DOHH2 (cell line): Measurements from ENCODE around the gene ARL8A.
A peak's percentile ranks its signal among the peaks of the same experiment; 100 is the strongest.
"Not testable (repeated sequence)": the region's sequence is repeated elsewhere in the genome, so short reads cannot be mapped to it uniquely, and the experiment has no call there.

Experiments
- H3F3A ChIP-seq: fragments of 200-600 bp; sonication (generic), shearing (Covaris generic); 2 replicates; pipeline ENCODE4 v1.6.0; 2016; ENCODE audit warnings: antibody characterized with exemption, mild to moderate bottlenecking; ENCODE audit not compliant: control insufficient read depth, insufficient read depth
- H3K27ac ChIP-seq: fragments of 200-600 bp; sonication (generic); 2 replicates; pipeline ENCODE4 v1.5.1; 2014; ENCODE audit warnings: low read depth, mild to moderate bottlenecking, low read length, moderate library complexity
- H3K27me3 ChIP-seq: fragments of 200-600 bp; sonication (generic); 2 replicates; pipeline ENCODE4 v1.6.1; 2014; ENCODE audit warnings: mild to moderate bottlenecking, low read length, mixed read lengths; ENCODE audit not compliant: control insufficient read depth
- H3K36me3 ChIP-seq: fragments of 200-600 bp; sonication (generic); 2 replicates; pipeline ENCODE4 v1.6.1; 2014; ENCODE audit warnings: mild to moderate bottlenecking, low read length, moderate library complexity, mixed read lengths; ENCODE audit not compliant: control insufficient read depth
- H3K4me1 ChIP-seq: fragments of 200-600 bp; sonication (generic); 2 replicates; pipeline ENCODE4 v1.6.1; 2014; ENCODE audit warnings: mild to moderate bottlenecking, low read length, mixed read lengths; ENCODE audit not compliant: control insufficient read depth
- H3K4me2 ChIP-seq: fragments of 200-600 bp; sonication (generic); 2 replicates; pipeline ENCODE4 v1.6.0; 2014; ENCODE audit warnings: mild to moderate bottlenecking, low read length, moderate library complexity
- H3K4me3 ChIP-seq: fragments of 200-600 bp; sonication (generic); 2 replicates; pipeline ENCODE4 v1.5.1; 2014; ENCODE audit warnings: mild to moderate bottlenecking, low read length, mixed read lengths
- H3K79me2 ChIP-seq: fragments of 200-600 bp; sonication (generic); 2 replicates; pipeline ENCODE4 v1.6.1; 2014; ENCODE audit warnings: mild to moderate bottlenecking, low read length, mixed read lengths; ENCODE audit not compliant: control insufficient read depth
- H3K9me2 ChIP-seq: fragments of 200-600 bp; sonication (generic); replicated peaks from 2 replicates; pipeline ENCODE4 v1.6.1; 2014; ENCODE audit warnings: mild to moderate bottlenecking, low read length, mixed read lengths; ENCODE audit not compliant: control insufficient read depth
- H3K9me3 ChIP-seq: fragments of 200-600 bp; sonication (generic); 2 replicates; pipeline ENCODE4 v1.6.1; 2014; ENCODE audit warnings: antibody characterized with exemption, low read length, mixed read lengths; ENCODE audit not compliant: control insufficient read depth, insufficient read depth
- H4K20me1 ChIP-seq: fragments of 200-600 bp; sonication (generic); 2 replicates; pipeline ENCODE4 v1.6.0; 2014; ENCODE audit warnings: low read depth, mild to moderate bottlenecking, antibody characterized with exemption, low read length, moderate library complexity; ENCODE audit not compliant: control insufficient read depth, insufficient read depth
- EZH2phosphoT487 ChIP-seq: fragments of 200-600 bp; sonication (generic); IDR thresholded peaks from 2 replicates; pipeline ENCODE4 v1.6.1; 2017; ENCODE audit warnings: borderline replicate concordance, mild to moderate bottlenecking, antibody characterized with exemption, low read length, moderate library complexity, mixed read lengths
- TF ChIP-seq, protein P1 (sequence below): fragments of 200-600 bp; sonication (generic); IDR thresholded peaks from one replicate; pipeline ENCODE4 v1.5.1; 2014; ENCODE audit warnings: antibody characterized with exemption, mild to moderate bottlenecking, low read depth, low read length; ENCODE audit not compliant: poor library complexity, severe bottlenecking

ARL8A gene

DNA sequence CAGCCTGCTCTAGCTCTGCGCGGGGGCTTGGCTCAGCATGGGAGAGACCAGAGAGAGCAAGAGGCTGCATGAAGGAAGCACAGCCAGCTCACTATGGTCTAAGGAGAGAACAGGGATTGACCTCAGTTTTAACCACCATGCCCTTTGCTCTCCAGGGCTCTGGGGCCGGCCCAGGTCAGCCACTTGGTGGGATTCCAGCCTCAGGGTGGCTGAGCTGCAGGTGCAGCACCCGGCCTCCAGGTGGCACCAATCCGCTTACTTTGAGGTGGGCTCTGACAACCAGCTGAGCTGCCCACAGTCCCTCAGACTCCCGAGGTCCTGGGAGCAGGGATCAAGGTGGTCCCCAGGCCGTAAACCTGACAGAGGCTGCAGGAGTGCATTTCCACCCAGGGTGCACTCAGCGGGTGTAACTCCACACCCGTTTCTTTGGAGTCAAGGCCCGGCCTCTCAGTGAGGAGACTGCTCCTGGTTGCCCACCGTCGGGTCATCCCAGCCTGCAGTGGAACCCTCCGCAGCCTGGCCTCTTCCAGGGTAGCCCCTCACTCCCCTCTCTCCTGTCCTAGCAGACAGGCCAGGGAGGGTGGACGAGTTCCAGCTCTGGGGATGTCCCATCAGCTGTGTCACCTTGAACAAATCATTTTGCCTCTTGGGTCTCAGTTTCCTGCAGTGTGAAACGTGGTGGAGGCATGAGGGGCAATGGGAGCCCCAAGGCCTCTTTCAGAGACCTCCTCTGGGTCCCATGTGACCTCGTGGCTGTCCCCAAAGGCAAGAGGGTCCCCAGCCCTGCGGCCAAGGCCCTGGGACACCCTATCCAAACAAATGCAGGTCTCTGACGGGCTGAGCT, 48.5 kb upstream of the ARL8A start:
- H3K27ac ChIP-seq = no peak overlapping the region
- H3K36me3 ChIP-seq = no peaks in the 10 kb centered on the region
- peaks cover 20% of the 10 kb centered on the region for H3K27me3 ChIP-seq
- H3K4me2 ChIP-seq = peak overlapping the region; percentile 58
- no peaks in the 10 kb centered on the region for H3K9me2 ChIP-seq
- no peak for TF ChIP-seq EZH2phosphoT487
- TF ChIP-seq, protein P1, sequence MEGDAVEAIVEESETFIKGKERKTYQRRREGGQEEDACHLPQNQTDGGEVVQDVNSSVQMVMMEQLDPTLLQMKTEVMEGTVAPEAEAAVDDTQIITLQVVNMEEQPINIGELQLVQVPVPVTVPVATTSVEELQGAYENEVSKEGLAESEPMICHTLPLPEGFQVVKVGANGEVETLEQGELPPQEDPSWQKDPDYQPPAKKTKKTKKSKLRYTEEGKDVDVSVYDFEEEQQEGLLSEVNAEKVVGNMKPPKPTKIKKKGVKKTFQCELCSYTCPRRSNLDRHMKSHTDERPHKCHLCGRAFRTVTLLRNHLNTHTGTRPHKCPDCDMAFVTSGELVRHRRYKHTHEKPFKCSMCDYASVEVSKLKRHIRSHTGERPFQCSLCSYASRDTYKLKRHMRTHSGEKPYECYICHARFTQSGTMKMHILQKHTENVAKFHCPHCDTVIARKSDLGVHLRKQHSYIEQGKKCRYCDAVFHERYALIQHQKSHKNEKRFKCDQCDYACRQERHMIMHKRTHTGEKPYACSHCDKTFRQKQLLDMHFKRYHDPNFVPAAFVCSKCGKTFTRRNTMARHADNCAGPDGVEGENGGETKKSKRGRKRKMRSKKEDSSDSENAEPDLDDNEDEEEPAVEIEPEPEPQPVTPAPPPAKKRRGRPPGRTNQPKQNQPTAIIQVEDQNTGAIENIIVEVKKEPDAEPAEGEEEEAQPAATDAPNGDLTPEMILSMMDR = peak; percentile 84
- no peaks in the 10 kb centered on the region for H4K20me1 ChIP-seq
- H3F3A ChIP-seq = no peaks in the 10 kb centered on the region
- H3K4me1 ChIP-seq = peaks cover 31% of the 10 kb centered on the region
- H3K79me2 ChIP-seq = no peaks in the 10 kb centered on the region
- H3K4me3 ChIP-seq = peak overlapping the region; percentile 56
- no peaks in the 10 kb centered on the region for H3K9me3 ChIP-seq

DNA sequence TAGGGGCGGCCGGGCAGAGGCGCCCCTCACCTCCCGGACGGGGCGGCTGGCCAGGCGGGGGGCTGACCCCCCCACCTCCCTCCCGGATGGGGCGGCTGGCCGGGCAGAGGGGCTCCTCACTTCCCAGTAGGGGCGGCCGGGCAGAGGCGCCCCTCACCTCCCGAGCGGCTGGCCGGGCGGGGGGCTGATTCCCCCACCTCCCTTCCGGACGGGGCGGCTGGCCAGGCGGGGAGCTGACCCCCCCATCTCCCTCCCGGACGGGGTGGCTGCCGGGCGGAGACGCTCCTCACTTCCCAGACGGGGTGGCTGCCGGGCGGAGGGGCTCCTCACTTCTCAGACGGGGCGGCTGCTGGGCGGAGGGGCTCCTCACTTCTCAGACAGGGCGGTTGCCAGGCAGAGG, 46.9 kb upstream of the ARL8A start:
- not testable (repeated sequence) for H4K20me1 ChIP-seq, H3K27ac ChIP-seq, H3K36me3 ChIP-seq

DNA sequence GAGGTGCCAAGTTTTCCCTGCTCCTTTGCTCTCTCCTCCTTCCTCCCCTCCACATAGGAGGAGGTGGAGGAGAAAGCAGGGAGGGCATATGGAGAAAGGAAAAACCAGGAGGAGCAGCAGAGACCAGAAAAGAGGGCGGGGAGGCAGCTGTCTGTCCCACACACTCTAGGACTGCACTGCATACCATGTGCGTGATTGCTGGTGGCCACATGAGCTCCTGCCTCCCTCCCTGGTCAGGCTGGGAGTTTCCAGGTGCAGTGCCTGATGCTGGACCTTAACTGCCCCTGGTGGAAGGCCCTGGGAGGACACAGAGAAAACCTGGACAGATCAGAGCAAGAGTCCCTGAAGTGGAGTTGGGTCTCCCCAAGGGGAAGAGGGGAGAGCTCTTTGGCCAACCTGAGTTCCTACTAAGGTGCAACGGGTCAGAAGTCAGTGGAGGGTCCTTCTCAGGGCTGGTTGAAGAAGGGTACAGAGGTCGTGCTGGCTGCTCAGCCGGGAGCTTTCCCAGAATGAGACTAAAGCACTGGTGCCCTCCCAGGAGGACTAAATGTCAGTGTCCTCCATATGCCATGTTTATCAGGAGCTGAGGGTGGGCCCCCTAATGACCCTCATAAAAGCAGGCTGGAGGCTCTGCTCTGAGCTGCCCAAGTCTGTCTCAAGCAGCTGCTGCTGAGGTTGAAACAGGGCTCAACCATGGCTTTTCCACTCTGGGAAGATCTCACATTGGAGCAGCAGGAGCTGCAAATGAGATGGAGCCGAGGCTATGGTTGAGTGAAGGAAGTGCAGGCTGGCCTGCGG, 45.6 kb upstream of the ARL8A start:
- H3K79me2 ChIP-seq = no peaks in the 10 kb centered on the region
- H4K20me1 ChIP-seq = no peaks in the 10 kb centered on the region
- peaks cover 19% of the 10 kb centered on the region for H3K27me3 ChIP-seq
- H3K4me2 ChIP-seq = no peak overlapping the region
- no peaks in the 10 kb centered on the region for H3K9me2 ChIP-seq
- peaks cover 23% of the 10 kb centered on the region for H3K4me1 ChIP-seq
- no peaks in the 10 kb centered on the region for H3K9me3 ChIP-seq
- H3F3A ChIP-seq = no peaks in the 10 kb centered on the region
- TF ChIP-seq, protein P1 = no peak
- TF ChIP-seq EZH2phosphoT487 = no peak
- no peaks in the 10 kb centered on the region for H3K36me3 ChIP-seq
- no peak overlapping the region for H3K27ac ChIP-seq
- no peak overlapping the region for H3K4me3 ChIP-seq

More for the DNA sequence above, 46.9 kb upstream of the ARL8A start:
- Histone ChIP-seq H3K4me1 (peaks cover 31% of the 10 kb centered on the region), H3K27me3 (peaks cover 23% of the 10 kb centered on the region)
- H3K4me2 ChIP-seq, H3K79me2 ChIP-seq, H3K9me2 ChIP-seq, H3F3A ChIP-seq, H3K9me3 ChIP-seq, H3K4me3 ChIP-seq: not testable (repeated sequence)
